WERI-Rb-1 (cell line): ENCODE results near the gene CCND1.
A peak's percentile ranks its signal among the peaks of the same experiment; 100 is the strongest.

ENCODE experiments used
- DNase-seq: peaks from one replicate; pipeline ENCODE4 v3.0.0-alpha.2; 2020
- H3K27ac ChIP-seq: fragments of 250-450 bp; sonication (Bioruptor Pico); 2 replicates; pipeline ENCODE4 v1.5.1; 2020; ENCODE audit warnings: mild to moderate bottlenecking, moderate library complexity
- H3K27me3 ChIP-seq: fragments of 250-450 bp; sonication (Bioruptor Pico); 2 replicates; pipeline ENCODE4 v1.5.1; 2021; ENCODE audit warnings: mild to moderate bottlenecking, low read depth, moderate library complexity; ENCODE audit not compliant: insufficient read depth, severe bottlenecking
- H3K36me3 ChIP-seq: fragments of 250-450 bp; sonication (Bioruptor Pico); 2 replicates; pipeline ENCODE4 v1.5.1; 2020; ENCODE audit warnings: mild to moderate bottlenecking, moderate library complexity
- H3K4me3 ChIP-seq: 2 replicates; pipeline ENCODE4 v1.5.1; 2011; ENCODE audit warnings: low read depth, mild to moderate bottlenecking, control low read depth, low read length
- H3K9me3 ChIP-seq: fragments of 250-450 bp; sonication (Bioruptor Pico); 2 replicates; pipeline ENCODE4 v1.5.1; 2021; ENCODE audit warnings: mild to moderate bottlenecking, moderate library complexity; ENCODE audit not compliant: severe bottlenecking
- CTCF ChIP-seq: IDR thresholded peaks from 2 replicates; pipeline ENCODE4 v1.5.1; 2011; ENCODE audit warnings: low read depth, mild to moderate bottlenecking, control low read depth, inconsistent platforms, low read length

Gene CCND1

GRCh38 chr11:69644071-69644961 is 3.4 kb downstream of the CCND1 start:
- H3K36me3 ChIP-seq: no peaks in the 10 kb centered on the region
- no peaks in the 10 kb centered on the region for H3K9me3 ChIP-seq
- DNase-seq: peak; percentile 90
- peak; percentile 59 for TF ChIP-seq CTCF
- H3K4me3 ChIP-seq: peak overlapping the region; percentile 62
- H3K27ac ChIP-seq: no peak overlapping the region
- H3K27me3 ChIP-seq: peaks cover 47% of the 10 kb centered on the region

DNA sequence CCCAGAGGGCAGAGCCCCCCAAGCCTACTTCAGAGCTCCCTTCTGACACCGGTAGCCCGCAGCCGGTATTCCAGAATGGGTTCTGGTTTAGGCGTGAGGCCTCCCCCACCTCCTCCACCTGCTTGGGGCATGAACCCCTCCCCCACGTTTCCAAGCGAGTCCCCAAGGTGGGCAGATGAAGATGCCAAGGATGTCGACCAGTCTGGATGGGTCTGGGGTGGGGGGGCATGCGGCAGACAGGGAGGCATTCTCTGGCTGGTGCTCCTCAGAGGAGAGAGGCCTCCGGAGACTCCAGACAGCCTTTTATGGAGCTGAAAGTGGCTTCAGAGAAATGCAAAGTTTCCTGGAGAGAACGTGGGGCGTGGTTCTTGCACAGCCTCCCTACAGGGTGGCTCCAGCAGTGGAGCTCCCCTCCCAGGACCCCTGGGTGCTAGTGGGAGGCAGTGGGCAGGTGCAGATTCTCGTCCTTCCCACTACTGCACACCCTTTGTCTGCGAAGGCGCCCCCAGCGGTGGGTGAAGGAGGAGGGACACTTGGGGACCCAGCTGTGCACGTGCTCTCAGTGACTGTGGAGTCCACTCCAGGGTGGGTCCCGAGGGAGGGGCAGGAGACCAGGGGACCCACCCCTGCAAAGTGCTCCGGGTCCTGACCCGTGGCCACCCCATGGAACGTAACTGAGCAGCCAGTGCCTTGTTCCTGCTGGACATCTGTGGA is 4.2 kb downstream of the CCND1 start:
- no peaks in the 10 kb centered on the region for H3K36me3 ChIP-seq
- no peaks in the 10 kb centered on the region for H3K9me3 ChIP-seq
- DNase-seq: no peak
- no peak overlapping the region for H3K27ac ChIP-seq
- no peak overlapping the region for H3K4me3 ChIP-seq
- TF ChIP-seq CTCF: no peak
- peaks cover 39% of the 10 kb centered on the region for H3K27me3 ChIP-seq

DNA sequence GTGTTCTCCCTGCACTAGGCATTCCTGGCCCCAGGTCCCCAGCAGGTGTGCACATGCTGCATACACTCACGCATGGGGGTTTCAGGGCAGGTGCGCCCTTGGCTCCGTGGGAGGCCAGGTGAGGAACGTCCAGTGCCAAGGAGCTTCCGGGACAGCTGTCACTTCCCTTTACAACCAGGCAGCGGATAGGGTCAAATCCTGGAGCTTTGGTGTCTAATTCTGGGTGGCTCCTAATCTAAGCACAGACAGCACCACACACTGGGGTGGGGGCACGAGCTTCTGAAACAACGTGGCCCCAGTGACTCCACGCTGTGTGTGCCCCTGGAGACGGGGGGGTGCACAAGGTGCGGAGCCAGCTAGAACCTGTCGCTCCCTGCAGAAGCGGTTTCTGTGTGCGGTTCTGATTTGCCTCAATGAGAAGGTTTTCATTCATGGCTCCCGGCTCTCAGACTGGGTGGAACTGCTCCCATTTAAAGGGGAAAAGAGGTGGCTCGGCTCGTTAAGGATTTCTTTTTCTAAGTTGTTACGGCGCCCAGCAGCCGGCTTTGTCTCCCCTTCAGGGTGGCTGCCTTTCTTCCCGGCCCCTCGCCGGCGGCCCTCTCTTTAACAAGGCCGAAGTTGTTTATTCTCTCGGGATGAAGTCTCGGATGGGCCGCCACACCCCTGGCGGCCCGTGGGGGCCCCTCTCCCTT is 5.0 kb downstream of the CCND1 start:
- Histone ChIP-seq H3K27ac (no peak overlapping the region), H3K36me3 (no peaks in the 10 kb centered on the region), H3K27me3 (peaks cover 32% of the 10 kb centered on the region), H3K4me3 (no peak overlapping the region), H3K9me3 (no peaks in the 10 kb centered on the region)
- no peak for DNase-seq
- no peak for TF ChIP-seq CTCF

- H3K36me3 ChIP-seq: no peaks in the 10 kb centered on the region
- H3K9me3 ChIP-seq: no peaks in the 10 kb centered on the region
- DNase-seq: no peak
- no peak overlapping the region for H3K27ac ChIP-seq
- H3K27me3 ChIP-seq: peaks cover 24% of the 10 kb centered on the region
- no peak overlapping the region for H3K4me3 ChIP-seq
- TF ChIP-seq CTCF: no peak
Observed at GRCh38 chr11:69646493-69647389, 5.8 kb downstream of the CCND1 start.

GRCh38 chr11:69647390-69647748 is 6.4 kb downstream of the CCND1 start:
- no peaks in the 10 kb centered on the region for H3K9me3 ChIP-seq
- H3K4me3 ChIP-seq: no peak overlapping the region
- H3K27me3 ChIP-seq: peaks cover 18% of the 10 kb centered on the region
- TF ChIP-seq CTCF: no peak
- no peak overlapping the region for H3K27ac ChIP-seq
- no peaks in the 10 kb centered on the region for H3K36me3 ChIP-seq
- DNase-seq: no peak
